NK-92 (cell line): ENCODE data around the gene IL17B.

Experiments used
- DNase-seq: peaks from one replicate; lab custom pipeline; 2025; ENCODE audit not compliant: unreplicated experiment; lab: John Stamatoyannopoulos, UW

The IL17B gene

DNA sequence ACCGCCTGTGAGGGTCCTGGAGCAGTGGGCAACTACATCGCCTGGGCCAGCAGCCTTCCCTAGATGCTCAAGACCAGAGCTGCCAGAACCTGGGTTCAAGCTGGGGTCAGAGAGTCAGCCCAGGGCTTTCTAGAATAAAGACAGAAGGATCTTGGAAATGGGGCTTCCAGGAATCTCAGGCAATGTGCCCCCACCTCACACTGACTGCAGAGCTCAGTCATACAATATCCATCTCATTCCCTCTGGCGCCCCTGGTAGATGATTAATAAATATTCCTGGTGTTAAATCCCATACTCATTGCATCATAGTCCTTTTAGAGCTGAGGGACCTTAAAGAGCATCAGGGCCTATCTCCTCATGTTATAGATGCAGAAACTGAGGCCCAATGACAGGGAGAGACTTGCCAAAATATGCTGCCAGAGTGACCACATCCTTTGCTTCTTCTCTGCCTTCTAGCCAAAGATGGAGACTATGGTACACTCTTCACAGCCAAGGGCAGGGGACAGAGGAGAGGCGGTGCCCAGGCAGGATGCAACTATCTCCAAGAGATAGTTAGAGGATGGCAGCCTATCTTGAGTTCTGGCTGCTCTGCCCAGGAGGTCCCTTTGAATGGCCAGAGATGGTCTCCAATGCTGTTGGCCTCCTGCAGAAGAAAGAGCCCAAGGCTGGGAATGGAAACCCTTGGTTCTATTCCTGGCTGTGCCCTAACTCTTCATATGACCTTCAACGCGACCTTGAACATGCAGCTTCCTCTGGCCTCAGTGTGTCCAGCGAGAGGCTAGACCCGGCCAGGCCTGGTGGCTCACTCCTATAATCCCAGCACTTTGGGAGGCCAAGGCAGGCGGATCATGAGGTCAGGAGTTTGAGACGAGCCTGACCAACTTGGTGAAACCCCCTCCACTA lies 36.2 kb upstream of the IL17B start:
- no peak for DNase-seq

DNA sequence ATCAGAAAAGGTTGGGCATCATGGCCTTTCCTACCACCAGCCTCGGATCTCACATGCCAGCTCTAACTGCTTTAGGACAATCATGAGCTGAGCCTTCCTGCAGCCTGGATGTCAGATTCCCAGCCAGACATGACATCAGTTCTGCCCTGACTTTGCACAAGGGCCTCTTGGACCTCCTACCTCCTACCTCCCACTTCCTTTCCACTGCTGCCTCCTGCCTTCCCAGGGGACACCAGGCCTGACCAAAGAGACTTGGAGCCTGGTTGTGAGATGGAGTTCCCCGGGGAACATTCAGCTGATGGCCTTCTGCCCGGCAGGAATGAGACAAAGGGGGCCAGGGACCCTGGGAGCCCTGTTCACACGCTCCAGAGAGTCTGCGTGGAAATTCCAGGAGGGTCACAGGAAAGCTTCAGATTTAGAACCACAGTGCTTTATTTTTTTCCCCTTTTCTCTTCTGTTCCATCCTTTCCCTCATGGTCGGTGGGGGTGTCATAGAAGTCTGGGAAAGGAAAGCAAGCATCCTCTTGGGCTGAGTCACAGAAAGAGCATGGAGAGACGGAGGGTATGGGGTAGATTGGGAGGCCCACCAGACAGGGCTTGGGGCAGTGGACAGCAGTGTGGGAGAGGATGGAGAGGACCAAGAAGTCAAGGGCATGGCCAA lies 35.4 kb upstream of the IL17B start:
- no peak for DNase-seq

DNA sequence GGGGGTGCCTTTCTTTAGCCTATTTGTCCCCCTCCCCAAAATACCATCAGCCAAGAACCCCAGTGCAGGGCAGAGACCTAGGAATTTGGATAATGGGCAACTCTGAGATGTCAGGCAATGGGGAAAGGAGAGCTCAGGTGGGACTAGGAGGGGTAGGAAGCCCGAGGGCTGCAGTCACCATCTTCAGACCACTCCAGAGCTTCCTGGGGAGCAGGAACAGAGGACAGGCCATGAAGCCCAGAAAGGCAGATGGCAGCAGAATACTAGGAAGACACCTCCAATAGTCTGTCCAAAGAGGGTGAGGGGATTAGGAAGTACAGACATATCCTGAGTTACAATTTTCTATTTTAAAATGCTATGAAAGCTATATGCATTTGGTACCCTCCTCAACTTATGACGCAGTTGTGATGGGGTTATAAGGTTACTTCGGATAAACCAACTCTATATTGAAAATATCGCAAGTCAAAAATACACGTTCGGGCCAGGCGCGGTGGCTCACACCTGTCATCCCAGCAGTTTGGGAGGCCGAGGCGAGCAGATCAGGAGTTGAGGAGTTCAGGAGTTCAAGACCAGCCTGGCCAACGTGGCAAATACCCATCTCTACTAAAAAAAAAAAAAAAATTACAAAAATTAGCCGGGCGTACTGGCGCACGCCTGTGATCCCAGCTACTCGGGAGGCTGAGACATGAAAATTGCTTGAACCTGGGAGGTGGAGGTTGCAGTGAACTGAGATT lies 34.6 kb upstream of the IL17B start:
- no peak for DNase-seq

DNA sequence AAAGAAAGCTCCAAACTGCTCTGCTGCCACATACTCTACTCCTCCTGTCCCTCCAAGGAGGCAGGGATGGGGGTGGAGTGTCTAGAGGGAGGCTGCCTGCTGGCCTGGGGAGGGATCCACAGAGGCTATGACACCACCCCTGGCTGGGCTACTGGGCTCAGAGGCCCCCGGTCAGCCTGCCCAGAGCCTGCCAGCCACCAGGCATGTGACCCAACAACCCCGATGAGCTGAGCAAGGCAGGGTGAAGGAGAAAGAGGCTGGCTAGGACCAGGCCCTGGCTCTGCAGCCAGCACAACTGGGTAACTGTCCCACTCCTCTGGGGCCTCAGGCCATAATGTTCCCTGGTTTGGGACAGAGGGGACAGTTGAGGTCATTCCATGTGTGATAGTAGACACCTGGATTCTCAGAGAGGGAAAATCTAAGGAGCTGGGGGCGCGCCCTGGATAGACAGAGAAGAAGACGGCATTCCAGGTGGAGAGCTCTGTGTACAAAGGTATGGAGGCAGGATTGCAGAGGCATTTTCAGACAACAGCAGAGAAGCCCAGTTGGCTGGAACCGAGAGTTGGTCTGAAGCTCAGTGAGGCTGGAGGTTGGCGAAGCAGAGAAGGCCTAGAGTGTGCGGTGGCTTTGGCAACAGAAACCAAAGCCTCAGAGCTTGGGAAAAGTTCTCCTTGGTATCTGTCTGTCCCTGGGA lies 33.8 kb upstream of the IL17B start:
- DNase-seq, result no peak

DNA sequence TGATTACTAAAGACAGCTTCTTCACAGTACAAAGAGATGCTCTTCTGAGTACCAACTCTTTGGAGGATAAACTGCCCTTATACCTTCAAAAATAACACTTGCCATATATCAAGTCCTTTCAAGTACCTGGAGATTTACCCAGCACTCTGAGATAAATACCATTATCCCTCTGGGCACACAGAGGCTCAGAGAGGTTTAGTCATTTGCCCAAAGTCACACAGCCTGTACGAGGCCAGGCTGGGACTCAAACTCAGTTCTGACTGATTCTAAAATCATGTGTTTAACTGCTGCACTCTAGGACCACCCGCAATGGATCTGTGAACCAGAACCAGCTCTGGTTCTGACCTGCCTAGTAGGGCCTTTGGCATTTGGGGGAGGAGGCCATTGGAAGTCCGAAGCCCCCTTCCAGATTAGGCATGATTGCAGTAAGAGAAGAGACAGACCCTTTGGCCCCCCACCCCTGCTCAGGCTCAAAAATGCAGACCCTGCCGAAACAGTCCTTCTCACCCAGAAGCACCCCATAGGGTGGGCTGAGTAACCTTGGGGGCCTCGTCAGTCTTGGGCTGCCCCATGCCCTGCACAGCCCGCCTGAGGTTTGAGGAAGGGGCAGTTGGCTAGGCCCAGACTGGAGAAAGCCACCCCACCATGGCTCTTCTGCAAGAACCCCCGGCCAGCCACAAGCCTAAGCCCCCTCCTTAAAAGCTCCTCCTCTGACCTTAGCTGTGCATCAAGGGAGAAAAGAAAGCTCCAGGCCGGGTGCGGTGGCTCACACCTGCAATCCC lies 32.8 kb upstream of the IL17B start:
- DNase-seq, result no peak

DNA sequence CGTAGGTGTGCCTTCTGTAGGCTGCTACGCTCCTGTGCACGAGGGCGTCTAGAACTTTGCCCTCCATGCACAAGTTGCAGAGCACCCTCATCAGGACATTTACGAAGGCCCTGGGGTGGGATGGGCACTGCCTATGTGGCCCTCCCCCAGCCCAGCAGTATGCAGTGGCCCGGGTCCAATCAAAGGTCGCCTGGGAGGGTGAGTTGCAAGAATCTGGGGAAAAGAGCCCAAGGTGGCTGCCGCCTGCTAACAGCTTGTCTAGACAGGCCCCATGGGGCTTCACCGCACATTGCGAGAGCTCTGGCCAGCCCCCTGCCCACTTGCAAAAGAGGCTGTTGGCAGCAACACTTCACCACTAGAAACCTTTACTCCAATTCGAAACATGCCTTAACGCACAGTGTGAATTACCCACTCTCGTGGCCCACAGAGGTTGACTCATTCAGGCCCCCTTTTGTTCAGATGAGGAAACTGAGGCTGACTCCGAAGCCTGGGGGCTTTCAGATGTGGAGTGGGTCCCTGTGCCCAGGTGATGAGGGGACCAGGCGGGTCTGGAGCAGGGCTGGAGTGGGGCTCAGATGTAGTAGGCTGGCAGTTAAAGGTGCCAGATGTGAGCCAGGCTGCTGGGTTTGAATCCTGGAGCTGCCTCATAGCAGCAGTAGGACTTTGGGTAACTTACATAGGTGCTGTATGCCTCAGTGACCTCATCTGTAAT lies 31.8 kb upstream of the IL17B start:
- DNase-seq, result no peak

DNA sequence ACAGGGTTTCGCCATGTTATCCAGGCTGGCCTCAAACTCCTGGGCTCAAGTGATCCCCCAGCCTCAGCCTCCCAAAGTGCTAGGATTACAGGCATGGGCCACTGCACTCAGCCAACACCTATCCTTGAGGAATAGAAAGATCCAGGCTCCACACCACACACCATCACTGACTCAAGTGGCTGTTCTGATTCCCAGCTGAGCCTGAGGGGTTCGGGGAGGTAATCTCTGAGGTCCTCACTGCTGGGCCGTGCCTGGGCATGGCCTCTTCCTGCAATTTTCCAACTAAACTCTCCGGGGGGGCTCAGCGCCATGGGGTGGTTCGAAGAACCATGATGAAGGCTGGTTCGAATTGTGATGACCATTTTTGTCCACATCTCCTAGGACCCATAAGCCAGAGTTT lies 31.0 kb upstream of the IL17B start:
- DNase-seq, result no peak

DNA sequence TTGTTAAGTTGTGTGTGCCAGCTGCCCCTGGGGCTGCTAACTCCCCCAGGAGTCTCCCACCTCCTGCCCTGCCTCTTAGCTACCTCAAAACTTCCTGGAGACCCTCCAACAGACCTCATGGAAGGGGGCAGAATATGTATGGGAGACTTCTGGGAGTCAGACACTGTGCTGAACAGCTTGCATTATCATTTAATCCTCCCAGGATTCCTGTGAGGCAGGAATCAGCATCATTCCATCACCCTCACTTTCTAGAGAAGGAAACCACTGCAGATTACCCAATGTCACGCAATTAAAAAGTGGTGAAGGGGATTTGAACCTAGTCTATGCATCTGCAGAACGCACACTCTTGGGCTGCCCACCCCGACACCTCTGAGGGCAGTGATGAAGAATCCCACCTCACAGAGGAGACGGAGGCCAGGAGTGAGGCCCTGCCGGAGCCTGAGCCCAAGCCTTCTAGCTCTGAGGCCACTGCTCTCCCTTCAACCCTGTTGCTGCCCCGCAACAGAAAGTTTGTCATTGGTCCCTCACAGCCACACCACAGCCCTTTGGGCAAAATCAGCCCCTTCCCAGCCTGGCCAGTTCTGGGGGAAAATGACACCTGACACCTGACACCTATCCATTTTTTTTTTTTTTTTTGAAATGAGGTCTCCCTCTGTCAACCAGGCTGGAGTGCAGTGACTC lies 30.3 kb upstream of the IL17B start:
- no peak for DNase-seq

DNA sequence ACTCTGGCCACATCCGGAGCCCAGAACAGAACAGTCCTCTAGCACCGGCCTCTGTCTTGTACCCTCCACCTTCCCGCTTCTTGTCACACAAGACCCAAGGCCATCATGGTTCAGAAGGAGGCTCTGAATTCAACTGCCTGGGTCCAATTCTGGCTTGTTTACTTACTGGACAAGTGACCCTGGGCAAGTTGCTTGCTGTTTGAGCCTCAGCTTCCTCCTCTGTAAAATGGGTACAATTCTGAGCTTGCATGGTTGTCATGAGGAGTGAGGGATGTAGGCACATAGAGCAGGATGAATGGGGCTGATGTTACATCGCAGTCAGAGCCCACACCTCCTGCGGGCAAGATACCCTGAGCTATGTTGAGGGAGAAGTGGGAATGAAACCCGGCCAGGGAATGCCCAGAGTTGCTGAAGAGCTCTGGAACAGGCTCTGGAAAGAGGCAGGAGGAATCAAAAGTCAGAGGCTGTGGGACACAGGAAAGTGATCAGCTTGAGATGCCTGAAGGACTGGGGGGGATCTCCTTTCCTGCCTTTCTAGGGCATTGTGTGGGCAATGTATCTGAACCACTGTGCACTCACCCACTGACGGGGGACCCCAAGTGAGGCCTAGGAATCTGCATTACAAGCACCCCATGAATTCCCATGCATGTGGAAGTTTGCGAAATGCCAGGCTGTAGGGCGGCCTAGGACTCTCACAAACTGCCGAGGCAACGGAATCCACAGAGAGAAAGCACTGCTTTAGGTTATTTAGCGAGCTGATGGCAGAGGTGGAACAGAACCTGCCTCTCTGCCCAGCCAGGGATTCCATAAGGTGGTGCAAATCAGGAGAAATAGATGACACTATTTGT lies 29.4 kb upstream of the IL17B start:
- no peak for DNase-seq

DNA sequence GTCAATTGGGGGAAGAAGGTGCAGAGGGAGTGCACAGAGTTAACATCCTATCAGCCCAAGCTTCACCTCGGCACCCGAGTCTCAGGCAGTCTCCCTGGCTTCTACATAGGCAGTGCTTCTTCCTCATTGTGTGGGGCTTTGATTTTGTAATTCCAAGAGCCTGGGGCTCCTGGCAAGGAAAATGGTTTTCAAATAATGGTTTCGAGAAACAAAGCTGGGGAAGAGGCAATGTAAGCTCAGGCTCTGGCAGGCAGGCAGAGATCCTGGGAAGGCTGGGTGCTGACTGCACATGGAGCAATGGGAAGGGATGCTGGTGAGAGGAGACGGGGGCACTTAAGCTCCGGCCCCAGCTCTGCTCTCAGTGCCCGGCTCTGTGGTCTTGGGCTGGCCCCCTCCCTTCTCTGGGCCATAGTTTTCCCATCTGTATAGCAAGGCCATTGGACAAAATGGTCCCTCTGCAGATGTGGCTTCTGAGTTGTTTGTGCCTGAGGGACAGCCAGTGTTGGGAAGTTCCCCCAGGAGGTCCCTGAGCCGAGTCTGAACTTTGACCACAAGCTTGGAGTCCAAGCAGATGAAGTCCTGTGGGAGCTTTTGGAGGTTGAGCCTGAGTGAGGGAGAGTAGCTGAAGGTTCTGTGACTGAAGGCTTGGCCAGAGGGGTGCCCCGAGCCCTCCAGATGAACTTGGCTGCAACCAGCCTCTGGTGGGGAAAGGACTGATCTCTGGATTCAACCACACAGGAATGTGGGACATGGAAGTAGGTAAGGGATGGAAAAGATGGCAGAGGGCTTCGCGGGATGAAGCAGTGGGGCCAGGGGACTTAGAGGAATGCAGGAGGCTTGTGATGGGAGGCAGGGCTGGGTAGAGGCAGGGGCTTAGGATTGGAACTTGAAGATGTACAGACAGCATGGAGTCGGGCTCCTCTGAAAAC lies 28.5 kb upstream of the IL17B start:
- no peak for DNase-seq

DNA sequence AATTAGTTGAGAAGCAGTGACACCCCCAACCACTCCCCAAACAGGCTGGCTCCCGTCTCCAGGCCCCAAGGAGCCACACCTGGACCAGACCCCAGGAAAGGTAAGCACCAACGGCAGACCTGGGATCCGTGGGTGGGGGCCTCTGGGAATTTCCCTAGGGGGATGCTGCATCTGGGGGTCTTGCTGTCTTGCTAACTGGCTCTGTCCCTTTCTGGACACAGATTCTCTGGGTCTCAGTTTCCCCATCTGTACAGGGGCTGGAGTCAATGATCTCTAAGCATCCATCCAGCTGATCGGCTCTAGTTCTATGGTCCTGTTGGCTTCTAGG lies 27.9 kb upstream of the IL17B start:
- DNase-seq, result no peak

DNA sequence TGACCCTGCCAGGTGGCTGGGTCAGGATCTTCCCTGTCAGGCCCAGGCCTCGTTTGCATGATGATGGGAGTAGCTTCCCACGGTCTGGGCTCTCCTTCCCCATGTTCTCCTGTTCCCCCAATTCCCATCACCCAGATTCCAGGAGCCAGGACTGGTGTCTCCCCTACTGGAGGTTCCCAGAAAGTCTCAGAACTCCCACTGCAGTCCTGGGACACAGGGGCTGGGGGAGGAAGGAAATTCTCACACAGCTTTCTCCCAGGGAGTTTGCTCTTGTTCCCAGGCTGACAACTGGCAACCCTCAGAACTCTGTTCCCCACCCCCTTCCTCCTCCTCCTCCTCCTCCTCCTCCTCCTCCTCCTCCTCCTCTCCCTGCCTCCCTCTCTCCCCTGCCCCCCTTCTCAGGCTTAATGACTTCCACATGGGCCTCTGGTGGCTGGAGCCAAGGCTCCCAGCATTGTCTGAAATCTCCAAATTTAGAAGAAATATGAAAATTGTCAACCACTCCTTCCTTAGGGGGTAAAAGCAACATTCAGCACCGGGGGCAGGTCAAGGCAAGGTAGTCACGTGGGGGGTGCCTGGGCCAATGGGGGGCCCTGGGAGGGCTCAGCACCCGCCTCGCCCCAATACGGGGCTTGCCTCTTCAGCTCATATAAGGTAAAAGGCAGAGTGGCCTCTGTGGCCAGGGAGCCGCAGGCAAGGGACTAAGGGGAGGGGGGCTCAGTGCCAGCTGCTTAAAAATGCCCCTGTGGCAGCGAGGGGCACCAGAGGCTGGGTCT lies 27.3 kb upstream of the IL17B start:
- no peak for DNase-seq

DNA sequence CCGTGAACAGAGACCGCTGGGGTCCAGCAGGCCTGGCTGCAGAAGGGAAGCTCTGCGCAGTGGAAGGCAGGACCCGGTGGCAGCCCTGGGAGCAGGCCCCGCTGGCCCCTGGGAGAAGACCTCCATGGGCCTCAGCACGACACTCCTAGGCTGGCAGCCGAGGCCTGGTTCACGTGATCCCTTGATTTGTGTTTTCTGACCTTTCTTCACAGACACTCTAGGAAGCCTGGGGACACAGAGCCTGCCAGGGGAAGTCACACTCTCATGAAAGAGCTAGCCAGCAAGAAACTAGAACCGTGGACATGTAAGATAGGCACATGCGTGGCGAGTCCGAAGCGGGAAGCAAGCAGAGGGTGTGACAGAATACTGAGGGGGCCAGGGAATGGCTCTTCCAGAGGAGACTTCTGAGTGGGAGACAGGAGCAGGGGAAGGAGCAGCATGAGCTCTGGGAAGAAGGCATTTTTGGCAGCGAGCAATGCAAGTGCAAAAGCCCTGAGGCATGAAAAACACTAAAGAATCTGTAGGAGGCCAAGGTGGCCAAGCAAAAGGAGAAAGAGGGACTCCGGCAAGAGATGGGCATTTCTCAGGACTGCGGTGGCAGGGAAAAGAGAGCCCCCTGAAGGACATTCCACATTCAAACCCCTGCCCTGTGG lies 26.6 kb upstream of the IL17B start:
- DNase-seq, result no peak

DNA sequence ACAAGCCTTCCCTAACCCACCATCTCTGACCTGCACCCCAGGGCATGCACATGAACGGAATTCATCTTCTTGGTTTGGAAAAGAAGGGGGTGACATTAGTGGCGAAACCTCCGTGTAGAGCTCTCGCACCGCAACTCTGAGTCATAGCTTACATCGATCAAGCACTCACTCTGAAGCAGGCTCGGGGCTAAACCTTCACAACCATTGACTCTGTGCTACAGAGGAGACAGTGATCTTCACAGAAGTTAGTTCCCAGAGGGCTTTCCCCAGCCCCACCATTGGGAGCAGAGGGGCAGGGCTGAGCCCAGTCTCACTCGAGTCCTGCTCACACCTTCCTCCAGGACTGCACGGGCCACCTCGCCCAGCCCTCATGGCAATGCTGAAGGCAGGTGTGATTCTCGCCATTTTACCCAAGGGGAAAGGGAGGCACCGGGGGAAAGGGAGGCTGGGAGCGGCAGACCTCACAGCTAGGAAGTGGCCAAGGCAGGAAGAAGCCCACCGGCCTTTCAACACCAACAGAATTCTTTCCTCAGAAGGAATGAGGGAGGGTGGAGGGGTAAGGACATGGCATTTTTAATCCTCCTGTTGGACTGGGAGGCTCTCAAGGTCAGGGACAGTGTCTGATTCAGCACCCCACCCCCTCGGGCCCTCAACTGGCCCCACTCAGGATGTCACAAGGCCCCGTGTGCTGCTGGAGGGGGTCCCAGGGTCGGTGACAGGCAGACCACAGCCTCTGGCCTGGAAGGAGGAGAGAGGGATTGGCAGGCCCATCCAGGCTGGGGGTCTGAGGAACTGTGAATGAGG lies 25.9 kb upstream of the IL17B start:
- DNase-seq, result no peak
